A549 (cell line): ENCODE results near the gene SLC6A6. TPM values are rescaled to one million over a fixed set of nuclear protein-coding genes. Genes with fewer than 3 reads are reported as not detected.

Experiments
- ATAC-seq, 2 experiments: fragments of 200-7000 bp in 1 of 2; fragments of >200 bp in 1 of 2; cut with Nextera tagmentation in 1 of 2; cut with Tn5 transposase in 1 of 2; 3 replicates each; pipeline versions ENCODE4 v1.8.0 to v1.9.1; 2018 to 2020; ENCODE audit warnings: mild to moderate bottlenecking in 1 of 2, moderate library complexity in 1 of 2
- CTCF ChIA-PET: fragments of 300-600 bp; sonication (Branson Sonifier 250); formaldehyde crosslinking; extraction: SDS; loops from one replicate; lab custom pipeline; 2021; ENCODE audit warnings: antibody characterized with exemption, inconsistent platforms; lab: Yijun Ruan, JAX
- POLR2A ChIA-PET: fragments of 350-600 bp; formaldehyde crosslinking; extraction: SDS; loops from one replicate; lab custom pipeline; 2021; ENCODE audit warnings: antibody characterized with exemption, inconsistent platforms; lab: Yijun Ruan, JAX
- DNase-seq, 2 experiments: peaks; one replicate each; pipeline versions ENCODE4 v3.0.0 to v3.0.0-alpha.2; 2011 to 2016; ENCODE audit warnings: low read depth in 1 of 2, low spot score in 1 of 2
- FAIRE-seq: peaks from 2 replicates; lab custom pipeline; 2011; peaks lifted over from hg19 to GRCh38; lab: Jason Lieb, UNC
- H3K27ac ChIP-seq, 2 experiments: fragments of >200 bp; sonication (Bioruptor Twin); formaldehyde crosslinking; 3 replicates each; pipeline ENCODE4 v1.5.1; 2016 to 2017
- H3K4me1 ChIP-seq: fragments of >200 bp; sonication (Bioruptor Twin); formaldehyde crosslinking; 3 replicates; pipeline ENCODE4 v1.6.1; 2016
- H3K4me2 ChIP-seq: fragments of >200 bp; sonication (Bioruptor Twin); formaldehyde crosslinking; 3 replicates; pipeline ENCODE4 v1.6.1; 2016
- H3K4me3 ChIP-seq: fragments of >200 bp; sonication (Bioruptor Twin); formaldehyde crosslinking; 3 replicates; pipeline ENCODE4 v1.5.1; 2016
- H3K9me3 ChIP-seq: fragments of >200 bp; sonication (Bioruptor Twin); formaldehyde crosslinking; 3 replicates; pipeline ENCODE4 v1.6.1; 2016
- ATOH8 ChIP-seq: fragments of 250-450 bp; sonication (Bioruptor Pico); IDR thresholded peaks from 2 replicates; pipeline ENCODE4 v1.5.0; 2020; ENCODE audit warnings: low read depth, mild to moderate bottlenecking, moderate library complexity
- BCL3 ChIP-seq: fragments of >200 bp; sonication (Bioruptor Twin); formaldehyde crosslinking; IDR thresholded peaks from 3 replicates; pipeline ENCODE4 v1.6.1; 2016
- BHLHE40 ChIP-seq: IDR thresholded peaks from 2 replicates; pipeline ENCODE4 v1.6.1; 2012; ENCODE audit warnings: low read depth, low read length, inconsistent platforms
- EHMT2 ChIP-seq: fragments of 200-600 bp; sonication (generic); IDR thresholded peaks from 2 replicates; pipeline ENCODE4 v1.6.1; 2016; ENCODE audit warnings: antibody characterized with exemption, low read depth, mild to moderate bottlenecking, moderate library complexity
- ELK1 ChIP-seq: fragments of 150-350 bp; IDR thresholded peaks from 2 replicates; pipeline ENCODE4 v1.6.1; 2014; ENCODE audit warnings: low read depth, mild to moderate bottlenecking, low read length
- EP300 ChIP-seq, 2 experiments: fragments of >200 bp; sonication (Bioruptor Twin); formaldehyde crosslinking; IDR thresholded peaks; 2 replicates in 1 of 2; 3 replicates in 1 of 2; pipeline ENCODE4 v1.6.1; 2016 to 2017
- ESRRA ChIP-seq: fragments of 150-350 bp; IDR thresholded peaks from 2 replicates; pipeline ENCODE4 v1.6.1; 2014; ENCODE audit warnings: mild to moderate bottlenecking, low read length, borderline replicate concordance
- FOXS1 ChIP-seq: fragments of 250-450 bp; sonication (Bioruptor Pico); IDR thresholded peaks from 2 replicates; pipeline ENCODE4 v1.5.0; 2020; ENCODE audit warnings: mild to moderate bottlenecking, moderate library complexity
- HDAC2 ChIP-seq: fragments of 200-600 bp; sonication (generic); IDR thresholded peaks from 2 replicates; pipeline ENCODE4 v1.6.1; 2016
- HOXA7 ChIP-seq: fragments of 250-450 bp; sonication (Bioruptor Pico); IDR thresholded peaks from 2 replicates; pipeline ENCODE4 v1.5.0; 2020; ENCODE audit warnings: mild to moderate bottlenecking, moderate library complexity
- HOXB13 ChIP-seq: fragments of 250-450 bp; sonication (Bioruptor Pico); IDR thresholded peaks from 2 replicates; pipeline ENCODE4 v1.5.0; 2020; ENCODE audit warnings: low read depth, mild to moderate bottlenecking, moderate library complexity
- HOXB5 ChIP-seq: fragments of 250-450 bp; sonication (Bioruptor Pico); IDR thresholded peaks from 2 replicates; pipeline ENCODE4 v1.5.0; 2020; ENCODE audit warnings: mild to moderate bottlenecking, moderate library complexity
- KDM1A ChIP-seq: fragments of 200-600 bp; sonication (generic); IDR thresholded peaks from 2 replicates; pipeline ENCODE4 v1.6.1; 2016; ENCODE audit warnings: low read depth, mild to moderate bottlenecking
- MAFK ChIP-seq: fragments of 450-650 bp; IDR thresholded peaks from 2 replicates; pipeline ENCODE4 v1.6.1; 2014; ENCODE audit not compliant: partially characterized antibody
- MAZ ChIP-seq: fragments of 150-350 bp; IDR thresholded peaks from 2 replicates; pipeline ENCODE4 v1.6.1; 2014; ENCODE audit warnings: antibody characterized with exemption, low read depth, low read length, borderline replicate concordance
- MYC ChIP-seq: IDR thresholded peaks from 2 replicates; pipeline ENCODE4 v1.6.1; 2012; ENCODE audit warnings: mild to moderate bottlenecking, inconsistent platforms, low read length, improper control_type of control experiment, borderline replicate concordance
- NR3C1 ChIP-seq: fragments of >200 bp; sonication (Bioruptor Twin); formaldehyde crosslinking; IDR thresholded peaks from 3 replicates; pipeline ENCODE4 v1.6.1; 2017
- PHF8 ChIP-seq: fragments of 200-600 bp; sonication (generic); IDR thresholded peaks from 2 replicates; pipeline ENCODE4 v1.6.1; 2016; ENCODE audit warnings: low read depth, mild to moderate bottlenecking, antibody characterized with exemption, moderate library complexity, borderline replicate concordance
- POLR2AphosphoS2 ChIP-seq: conservative IDR thresholded peaks from 2 replicates; pipeline ENCODE4 v1.6.1; 2012; ENCODE audit warnings: low read length, improper control_type of control experiment, inconsistent platforms
- REST ChIP-seq: fragments of 200-600 bp; sonication (generic); IDR thresholded peaks from 2 replicates; pipeline ENCODE4 v1.6.1; 2016; ENCODE audit warnings: antibody characterized with exemption, mild to moderate bottlenecking, moderate library complexity
- RFX5 ChIP-seq: fragments of 450-650 bp; IDR thresholded peaks from 2 replicates; pipeline ENCODE4 v1.7.1; 2014; ENCODE audit warnings: antibody characterized with exemption, mild to moderate bottlenecking, moderate library complexity
- SMC3 ChIP-seq: fragments of >200 bp; sonication (Bioruptor Twin); formaldehyde crosslinking; IDR thresholded peaks from 3 replicates; pipeline ENCODE4 v1.6.1; 2018; ENCODE audit warnings: inconsistent platforms
- ZC3H11A ChIP-seq: fragments of 450-650 bp; IDR thresholded peaks from 2 replicates; pipeline ENCODE4 v1.6.1; 2014; ENCODE audit warnings: antibody characterized with exemption, mild to moderate bottlenecking
- WGBS: methylation state at CpG from one replicate; pipeline ENCODE4 v1.1.6; 2017; ENCODE audit errors: missing lambda C conversion rate; 5-methylcytosine and 5-hydroxymethylcytosine counted together
- polyA plus RNA-seq, 4 experiments: library from polyadenylated mRNA; depleted of rRNA in 3 of 4; stranded (reverse); fragments of >200 nt; fragmentation: RNase III in 1 of 4; extraction: RNeasy Plus Mini Kit Qiagen cat#74134 plus additional on column Dnase treatment in 1 of 4; gene quantifications; 2 replicates in 3 of 4; 3 replicates in 1 of 4; pipeline ENCODE4 v1.2.3, GENCODE V29; 2011 to 2017
- TF ChIP-seq, protein P1 (sequence below): fragments of >200 bp; sonication (Bioruptor Twin); formaldehyde crosslinking; IDR thresholded peaks from 2 replicates; pipeline ENCODE4 v1.6.1; 2016
- TF ChIP-seq, protein P2 (sequence below): IDR thresholded peaks from 2 replicates; pipeline ENCODE4 v1.6.1; 2012

The SLC6A6 gene
- polyA plus RNA-seq, 2 of the 4 experiments (the other 2 are of a cell fraction), result 73.3 to 73.8 TPM

- no peak for TF ChIP-seq REST
- TF ChIP-seq SMC3, result no peak
These were observed 104.9 kb downstream of the SLC6A6 start (continued) for GRCh38 chr3:14507305-14507741.

DNA sequence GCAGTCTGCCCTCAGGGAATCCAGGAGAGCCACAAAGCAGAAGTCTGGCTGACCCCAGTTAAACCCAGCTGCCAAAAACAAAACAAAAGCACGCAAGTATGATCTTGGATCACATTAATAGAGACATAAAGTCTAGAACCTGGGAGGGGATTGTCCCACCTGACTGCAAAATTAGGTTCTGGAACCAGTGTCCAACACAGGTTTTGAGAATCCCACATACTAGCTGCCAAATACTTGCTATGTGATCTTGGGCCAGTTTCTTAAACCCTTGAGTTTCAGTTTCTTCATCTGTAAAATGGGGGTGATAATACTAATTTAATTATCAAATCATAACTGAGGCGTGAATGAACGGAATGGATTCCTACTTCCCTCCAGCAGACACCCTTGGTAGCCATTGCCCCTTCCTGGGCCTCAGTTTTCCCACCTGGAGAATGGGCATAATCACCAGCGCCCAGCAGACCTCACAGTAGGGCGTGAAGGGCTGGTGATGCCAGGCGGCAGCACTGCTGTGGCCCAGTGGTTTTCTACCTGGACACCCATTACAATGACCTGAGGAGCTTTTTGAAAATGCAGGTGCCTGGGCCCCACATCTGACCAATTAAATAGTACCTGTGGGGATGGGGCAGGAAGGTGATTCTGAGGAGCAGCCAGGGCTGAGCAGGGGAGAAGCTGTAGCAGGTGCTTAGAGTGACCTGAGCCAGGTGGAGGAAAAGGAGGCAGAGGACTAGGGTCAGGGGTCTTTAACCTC is 105.5 kb downstream of the SLC6A6 start:
- 49% methylated on average over 6 of the region's 6 CpGs for WGBS
- Histone ChIP-seq H3K9me3 (peaks cover 2% of the 10 kb centered on the region), H3K4me3 (no peak overlapping the region), H3K27ac (no peak overlapping the region), H3K4me1 (no peaks in the 10 kb centered on the region), H3K4me2 (no peak overlapping the region)
- TF ChIP-seq EHMT2, result no peak
- no peak for TF ChIP-seq ZC3H11A
- no peak for TF ChIP-seq PHF8
- TF ChIP-seq ESRRA, result no peak
- TF ChIP-seq HDAC2, result peak; percentile 27; the same call in 1 of the 2 replicates
- TF ChIP-seq HOXB5 (CRISPR knock-in tag), result no peak
- TF ChIP-seq EP300 (IDR thresholded peaks at IDR 0.05), result no peak
- TF ChIP-seq, protein P1, sequence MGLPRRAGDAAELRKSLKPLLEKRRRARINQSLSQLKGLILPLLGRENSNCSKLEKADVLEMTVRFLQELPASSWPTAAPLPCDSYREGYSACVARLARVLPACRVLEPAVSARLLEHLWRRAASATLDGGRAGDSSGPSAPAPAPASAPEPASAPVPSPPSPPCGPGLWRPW, result no peak
- no peak for TF ChIP-seq POLR2AphosphoS2
- TF ChIP-seq, protein P2, sequence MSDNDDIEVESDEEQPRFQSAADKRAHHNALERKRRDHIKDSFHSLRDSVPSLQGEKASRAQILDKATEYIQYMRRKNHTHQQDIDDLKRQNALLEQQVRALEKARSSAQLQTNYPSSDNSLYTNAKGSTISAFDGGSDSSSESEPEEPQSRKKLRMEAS, result no peak
- TF ChIP-seq BCL3, result no peak
- TF ChIP-seq KDM1A, result peak; percentile 87
- no peak for TF ChIP-seq MAZ
- no peak for TF ChIP-seq RFX5
- no peak for FAIRE-seq
- POLR2A ChIA-PET, result no interaction called here
- DNase-seq, result no peak
- CTCF ChIA-PET, result interaction anchor here (0.6 to 8.0 kb wide), 32 partner anchors 10 to 413 kb away, joined by 3 to 63 read pairs (median 6); partner anchors contain the start of gene CCDC174
- no peak for ATAC-seq

GRCh38 chr3:14508505-14508819 is 106.1 kb downstream of the SLC6A6 start:
- no peaks in the 10 kb centered on the region for H3K9me3 ChIP-seq
- FAIRE-seq, result no peak
- DNase-seq, result no peak
- ATAC-seq, result no peak; a peak in 1 of 6 replicates
- H3K4me3 ChIP-seq, result no peak overlapping the region
- H3K4me2 ChIP-seq, result no peak overlapping the region
- 2% methylated on average over 2 of the region's 3 CpGs for WGBS
- no peaks in the 10 kb centered on the region for H3K4me1 ChIP-seq
- CTCF ChIA-PET, result interaction anchor here (0.7 to 8.0 kb wide), 38 partner anchors 10 to 413 kb away, joined by 3 to 63 read pairs (median 4); partner anchors contain the start of gene CCDC174
- no peak overlapping the region for H3K27ac ChIP-seq
- POLR2A ChIA-PET, result no interaction called here
- no peak for TF ChIP-seq NR3C1
- no peak for TF ChIP-seq HOXA7 (CRISPR knock-in tag)
- TF ChIP-seq MYC, result no peak
- TF ChIP-seq EHMT2, result no peak
- TF ChIP-seq HOXB13, result no peak
- no peak for TF ChIP-seq POLR2AphosphoS2
- no peak for TF ChIP-seq RFX5
- no peak for TF ChIP-seq MAFK
- no peak for TF ChIP-seq ELK1
- no peak for TF ChIP-seq BHLHE40
- TF ChIP-seq ATOH8, result no peak
- no peak for TF ChIP-seq FOXS1 (CRISPR knock-in tag)
- TF ChIP-seq, protein P1, result no peak
- no peak for TF ChIP-seq EP300 (IDR thresholded peaks at IDR 0.05)
